Measurements from ENCODE around the gene TMEM190. TPM values are rescaled to one million over a fixed set of nuclear protein-coding genes. Genes with fewer than 3 reads are reported as not detected.
"Not testable (repeated sequence)": the region's sequence is repeated elsewhere in the genome, so short reads cannot be mapped to it uniquely, and the experiment has no call there.

The TMEM190 gene
- total RNA-seq: not detected in 2 replicates

DNA sequence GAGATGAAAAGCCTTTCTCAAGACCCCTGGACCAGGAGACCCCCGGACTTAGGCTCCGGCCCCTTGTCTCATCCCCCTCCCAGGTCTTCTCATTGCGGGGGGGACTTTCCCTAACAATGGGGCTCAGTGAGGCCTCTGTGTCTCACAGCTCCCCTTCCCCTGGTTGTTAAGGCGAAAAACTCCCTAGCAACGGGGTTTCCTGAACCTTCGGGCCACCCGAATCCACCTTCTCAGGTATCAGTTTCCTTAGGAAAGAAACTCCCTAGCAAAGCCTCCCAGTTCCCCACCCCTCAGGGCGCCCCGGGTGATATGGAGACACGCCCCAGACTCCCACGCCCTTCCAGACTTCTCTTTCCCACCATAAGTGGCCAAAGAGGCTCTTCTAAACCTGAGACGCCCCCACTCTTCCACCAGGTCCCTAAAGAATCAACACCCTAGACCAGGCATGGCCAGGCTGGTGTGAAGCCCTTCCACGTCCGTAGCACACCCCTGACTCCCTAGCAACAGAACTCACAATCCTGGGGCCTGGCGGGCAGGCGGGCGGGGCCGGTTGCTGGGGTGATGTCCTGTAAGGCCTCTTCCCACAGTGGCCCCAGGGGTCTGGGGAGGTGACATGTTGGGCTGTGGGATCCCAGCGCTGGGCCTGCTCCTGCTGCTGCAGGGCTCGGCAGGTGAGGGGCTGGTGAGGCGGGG, at the start of gene TMEM190:
TSS of gene TMEM190 (plus strand) at position 586 of the 693 bp plus-strand sequence. CDS start at position 614, 28 bp downstream.
- intact Hi-C loops (cut with micrococcal nuclease): no loop called here

DNA sequence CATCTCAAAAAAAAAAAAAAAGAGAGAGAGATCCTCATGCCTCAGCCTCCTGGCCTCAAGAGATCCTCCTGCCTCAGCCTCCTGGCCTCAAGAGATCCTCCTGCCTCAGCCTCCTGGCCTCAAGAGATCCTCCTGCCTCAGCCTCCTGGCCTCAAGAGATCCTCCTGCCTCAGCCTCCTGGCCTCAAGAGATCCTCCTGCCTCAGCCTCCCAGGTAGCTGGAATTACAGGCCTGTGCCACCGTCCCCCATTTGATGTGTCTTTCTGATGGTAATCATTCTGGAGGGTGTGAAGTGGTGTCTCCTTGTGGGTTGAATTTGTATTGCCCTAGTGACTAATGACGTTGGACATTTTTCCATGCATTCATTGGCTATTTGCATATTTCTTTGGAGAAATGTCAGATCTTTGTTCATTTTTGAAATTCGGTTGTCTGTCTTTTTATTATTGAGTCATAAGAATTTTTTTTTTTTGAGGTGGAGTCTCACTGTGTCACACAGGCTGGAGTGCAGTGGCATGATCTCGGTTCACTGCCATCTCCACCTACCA, 47.8 kb upstream of the TMEM190 start:
- intact Hi-C loops (cut with micrococcal nuclease): not testable (repeated sequence)

DNA sequence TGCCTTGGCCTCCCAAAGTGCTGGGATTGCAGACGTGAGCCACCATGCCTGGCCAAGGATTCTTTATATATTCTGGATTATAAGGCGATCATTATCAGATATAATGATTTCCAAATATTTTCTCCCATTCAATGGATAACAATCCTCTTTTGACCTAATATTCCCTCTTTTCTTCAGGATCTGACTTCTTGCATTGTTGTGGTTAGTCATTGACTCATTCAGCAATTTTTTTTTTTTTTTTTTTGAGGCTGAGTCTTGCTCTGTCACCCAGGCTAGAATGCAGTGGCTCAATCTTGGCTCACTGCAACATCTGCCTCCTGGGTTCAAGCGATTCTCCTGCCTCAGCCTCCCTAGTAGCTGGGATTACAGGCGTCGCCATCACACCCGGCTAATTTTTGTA, 46.8 kb upstream of the TMEM190 start:
- intact Hi-C loops (cut with micrococcal nuclease): not testable (repeated sequence)

DNA sequence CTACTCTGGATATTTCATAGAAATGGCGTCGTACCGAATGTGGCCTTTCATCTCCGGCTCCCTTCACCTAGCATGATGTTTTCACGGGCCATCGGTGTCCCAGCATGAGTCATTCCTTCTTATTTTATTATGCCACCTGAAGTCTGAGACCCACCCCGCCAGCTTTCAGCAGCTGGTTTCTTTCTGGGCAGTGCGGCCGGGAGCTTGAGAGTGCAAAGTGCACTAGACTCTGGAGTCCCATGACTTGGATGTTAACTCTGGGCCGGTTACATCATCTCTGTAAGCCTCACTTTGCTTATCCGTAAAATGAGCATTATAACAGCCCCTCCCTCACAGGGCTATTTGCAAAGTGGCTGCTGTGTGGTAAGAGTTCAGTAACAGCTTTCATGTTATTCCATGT, 42.8 kb upstream of the TMEM190 start:
- intact Hi-C loops (cut with micrococcal nuclease): no loop called here

DNA sequence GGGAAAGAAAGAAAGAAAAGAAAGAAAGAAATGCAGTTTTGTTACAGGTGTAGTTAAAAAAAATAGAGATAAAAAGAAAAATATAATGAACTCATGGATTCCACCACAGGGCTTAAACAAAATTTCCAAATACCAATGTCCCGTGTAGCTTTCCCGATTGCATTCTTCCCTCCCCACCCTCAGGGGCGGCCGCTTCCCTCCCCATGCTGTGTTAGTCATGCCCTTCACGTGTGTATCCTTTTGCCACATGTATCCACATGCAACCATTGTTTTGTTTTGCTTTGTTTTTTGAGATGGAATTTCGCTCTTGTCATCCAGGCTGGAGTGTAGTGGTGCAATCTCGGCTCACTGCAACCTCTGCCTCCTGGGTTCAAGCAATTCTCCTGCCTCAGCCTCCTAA, 40.5 kb upstream of the TMEM190 start:
- intact Hi-C loops (cut with micrococcal nuclease): no loop called here

DNA sequence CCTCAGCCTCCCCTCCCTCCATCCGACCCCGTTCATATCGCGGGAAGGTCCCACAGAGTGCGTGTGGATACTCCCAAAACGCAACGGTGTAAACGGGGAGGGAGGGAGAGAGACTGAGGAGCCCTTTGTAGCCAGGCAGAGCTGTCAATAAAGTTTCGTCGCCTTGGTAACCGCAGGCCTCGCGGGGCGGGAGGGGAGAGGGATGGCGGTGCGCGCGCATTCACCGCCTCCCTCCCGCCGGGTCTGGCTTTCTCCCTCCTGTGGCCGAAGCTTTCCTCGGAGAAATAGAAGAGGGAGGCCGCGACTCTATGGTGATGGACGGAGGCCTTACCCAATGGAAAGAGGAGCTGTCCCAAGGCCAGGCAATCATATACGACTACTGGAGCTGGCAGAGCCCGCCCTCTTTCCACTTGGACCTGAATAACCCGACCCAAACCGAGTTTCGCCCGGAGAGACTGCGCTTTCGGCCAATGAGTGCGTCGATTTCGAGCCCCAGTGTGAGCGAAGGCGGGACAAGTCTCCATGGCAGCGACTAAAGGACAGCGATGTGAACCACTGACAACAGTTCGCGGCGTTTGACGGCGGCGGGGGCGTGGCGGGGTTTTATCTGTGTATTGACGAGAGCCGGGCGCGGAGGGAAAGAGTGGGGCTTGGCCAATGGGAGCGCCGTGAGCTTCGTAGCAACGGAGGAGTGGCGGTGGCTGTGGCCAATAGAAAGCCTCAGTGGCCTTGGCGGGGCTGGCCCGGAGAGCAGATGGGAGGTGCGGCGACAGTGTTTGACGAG, 37.3 kb upstream of the TMEM190 start, which contains the start of gene KMT5C:
TSS of gene KMT5C (plus strand) at position 772 of the 784 bp plus-strand sequence. CDS start 2,061 bp downstream, outside the sequence.
- intact Hi-C loops (cut with micrococcal nuclease): loop anchor here (1.0 to 2.0 kb wide), 19 partner anchors 15 to 1202 kb away; partner anchors contain the start of genes CNOT3, COX6B2, FIZ1 and HSPBP1

DNA sequence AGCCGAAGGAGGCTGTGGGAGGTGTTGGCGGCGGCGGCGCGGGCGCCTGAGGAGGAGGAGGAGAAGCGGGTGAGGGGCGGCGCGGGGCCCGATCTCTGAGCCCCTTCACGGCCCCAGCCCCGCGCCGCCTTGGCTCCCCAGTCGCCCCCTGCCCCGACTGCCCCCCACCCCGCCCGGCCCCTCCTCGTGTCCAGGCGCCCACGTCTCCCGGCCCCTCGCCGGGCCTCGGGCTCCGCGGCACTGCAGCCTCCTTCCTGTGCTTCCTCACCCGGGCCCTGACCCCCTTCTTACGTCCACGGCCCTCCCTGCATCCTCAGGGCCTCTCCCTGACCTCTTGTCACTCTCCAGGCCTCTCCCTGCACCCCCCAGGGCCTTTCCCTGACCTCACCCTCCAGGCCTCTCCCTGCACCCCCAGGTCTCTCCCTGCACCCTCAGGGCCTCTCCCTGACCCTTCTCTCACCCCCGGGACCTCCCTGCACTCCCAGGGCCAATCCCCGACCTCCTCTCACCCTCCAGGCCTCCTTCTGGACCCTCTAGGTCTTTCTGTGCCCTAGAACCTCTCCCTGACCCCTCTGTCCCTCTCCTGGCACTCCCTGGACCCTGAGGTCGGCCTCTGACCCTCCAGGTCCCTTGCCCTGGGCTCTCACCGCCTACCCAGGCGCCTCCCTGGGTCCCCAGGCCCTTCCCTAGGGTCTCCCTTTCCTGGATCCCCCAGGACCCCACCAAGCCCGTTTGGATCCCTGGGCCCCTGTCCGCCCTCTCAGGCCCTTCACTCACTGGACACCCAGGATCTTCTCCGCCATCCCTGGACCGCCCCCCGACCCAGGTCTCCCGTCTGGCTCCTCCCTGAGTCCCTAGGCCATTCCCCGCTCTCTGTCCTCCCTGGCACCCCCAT, 36.5 kb upstream of the TMEM190 start:
- intact Hi-C loops (cut with micrococcal nuclease): loop anchor here (1.0 to 2.0 kb wide), 19 partner anchors 14 to 1203 kb away; partner anchors contain the start of genes CNOT3, COX6B2, FIZ1 and HSPBP1

DNA sequence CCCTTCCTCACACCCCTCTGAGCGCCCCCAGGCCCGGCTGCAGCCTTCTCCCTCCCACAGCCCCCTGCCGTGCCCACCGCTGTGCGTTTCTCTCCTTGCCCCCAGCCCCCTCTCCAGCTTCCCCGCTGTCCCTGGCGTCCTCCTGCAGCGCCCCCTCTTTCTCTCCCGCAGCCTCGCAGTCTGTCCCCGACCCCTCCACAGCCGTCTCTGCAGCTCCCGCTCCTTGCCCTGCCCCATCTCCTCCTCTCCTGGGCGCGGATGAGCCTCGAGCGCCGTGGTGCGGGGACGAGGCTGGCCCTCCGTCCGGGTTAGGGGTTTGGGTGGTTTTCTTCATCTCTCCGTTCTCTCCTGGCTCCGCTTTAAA, 35.9 kb upstream of the TMEM190 start:
- intact Hi-C loops (cut with micrococcal nuclease): no loop called here

DNA sequence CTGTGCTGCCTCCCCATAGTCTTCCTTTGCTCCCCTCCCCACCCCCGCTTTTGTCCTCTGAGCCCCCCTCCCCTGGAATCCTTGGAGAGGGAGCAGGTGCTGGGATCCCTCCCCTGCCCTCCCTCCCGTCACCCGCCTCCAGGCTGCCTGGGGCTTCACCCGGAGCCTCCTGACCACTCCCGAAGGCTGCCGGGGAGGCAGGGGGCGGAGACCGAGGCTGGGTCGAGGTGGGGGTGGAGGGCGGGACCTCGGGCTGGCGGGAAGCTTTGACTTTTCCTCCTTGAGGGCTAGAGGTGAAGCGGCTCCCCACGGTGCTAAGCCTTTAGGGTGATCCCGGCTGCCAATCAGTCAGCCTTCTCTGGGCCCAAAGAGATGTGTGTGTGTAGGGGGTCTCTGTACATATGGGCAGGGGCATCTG, 35.4 kb upstream of the TMEM190 start:
- intact Hi-C loops (cut with micrococcal nuclease): no loop called here

DNA sequence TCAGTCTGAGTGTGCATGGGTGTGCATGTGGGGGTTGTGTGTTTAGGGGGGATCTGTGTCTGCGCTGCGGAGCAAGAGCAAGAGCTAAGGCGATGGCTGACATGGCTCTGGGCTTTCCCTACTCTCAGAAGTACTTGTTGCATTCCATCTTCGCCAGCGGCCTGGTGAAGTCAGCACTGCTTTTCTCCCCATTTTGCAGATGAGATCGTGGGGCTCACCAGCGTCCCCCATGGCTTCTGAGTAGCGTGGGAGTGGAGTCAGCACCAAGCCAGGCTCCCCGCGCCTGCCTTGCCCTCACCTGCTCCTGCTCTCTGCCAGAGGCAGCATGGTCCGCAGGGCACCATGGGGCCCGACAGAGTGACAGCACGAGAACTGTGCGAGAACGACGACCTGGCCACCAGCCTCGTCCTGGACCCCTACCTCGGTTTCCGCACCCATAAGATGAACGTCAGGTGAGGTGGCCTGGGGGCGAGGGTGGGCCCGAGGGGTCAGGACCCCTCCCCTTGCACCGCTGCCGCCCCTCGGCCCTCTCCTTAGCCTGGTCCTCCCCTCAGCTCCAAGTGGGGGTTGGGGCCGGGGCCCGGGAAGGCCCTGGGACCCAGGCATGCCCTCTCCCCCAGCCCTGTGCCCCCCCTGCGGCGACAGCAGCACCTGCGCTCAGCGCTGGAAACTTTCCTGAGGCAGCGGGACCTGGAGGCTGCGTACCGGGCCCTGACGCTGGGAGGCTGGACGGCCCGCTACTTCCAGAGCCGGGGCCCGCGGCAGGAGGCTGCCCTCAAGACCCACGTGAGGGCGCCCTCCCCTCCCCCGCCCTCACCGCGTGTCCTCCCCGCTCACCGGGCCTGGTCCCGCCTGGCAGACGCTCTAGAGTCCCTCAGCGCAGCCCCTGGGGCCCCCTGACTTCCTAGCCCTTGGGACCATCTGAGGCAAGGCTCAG, 34.8 kb upstream of the TMEM190 start:
- intact Hi-C loops (cut with micrococcal nuclease): no loop called here

DNA sequence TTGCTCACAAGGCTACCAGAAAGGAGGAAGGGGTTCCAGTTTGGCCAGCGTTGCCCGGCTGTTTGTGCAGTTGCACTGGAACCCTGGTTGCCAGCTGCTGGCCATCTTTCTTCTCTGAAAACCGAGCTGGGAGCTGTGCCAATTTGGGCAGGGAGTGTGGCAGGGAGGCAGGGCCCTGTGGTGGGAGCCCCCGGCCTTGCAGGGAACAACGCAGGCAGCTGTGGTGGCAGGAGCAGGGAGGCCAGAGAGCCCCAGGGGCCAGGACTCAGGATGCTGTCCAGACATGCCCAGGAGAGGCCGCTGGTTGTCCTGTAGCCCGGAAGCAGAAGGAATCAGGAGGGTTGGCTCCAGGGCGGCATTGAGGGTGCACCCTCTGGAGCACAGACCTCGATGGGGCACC, 32.2 kb upstream of the TMEM190 start:
- intact Hi-C loops (cut with micrococcal nuclease): no loop called here

DNA sequence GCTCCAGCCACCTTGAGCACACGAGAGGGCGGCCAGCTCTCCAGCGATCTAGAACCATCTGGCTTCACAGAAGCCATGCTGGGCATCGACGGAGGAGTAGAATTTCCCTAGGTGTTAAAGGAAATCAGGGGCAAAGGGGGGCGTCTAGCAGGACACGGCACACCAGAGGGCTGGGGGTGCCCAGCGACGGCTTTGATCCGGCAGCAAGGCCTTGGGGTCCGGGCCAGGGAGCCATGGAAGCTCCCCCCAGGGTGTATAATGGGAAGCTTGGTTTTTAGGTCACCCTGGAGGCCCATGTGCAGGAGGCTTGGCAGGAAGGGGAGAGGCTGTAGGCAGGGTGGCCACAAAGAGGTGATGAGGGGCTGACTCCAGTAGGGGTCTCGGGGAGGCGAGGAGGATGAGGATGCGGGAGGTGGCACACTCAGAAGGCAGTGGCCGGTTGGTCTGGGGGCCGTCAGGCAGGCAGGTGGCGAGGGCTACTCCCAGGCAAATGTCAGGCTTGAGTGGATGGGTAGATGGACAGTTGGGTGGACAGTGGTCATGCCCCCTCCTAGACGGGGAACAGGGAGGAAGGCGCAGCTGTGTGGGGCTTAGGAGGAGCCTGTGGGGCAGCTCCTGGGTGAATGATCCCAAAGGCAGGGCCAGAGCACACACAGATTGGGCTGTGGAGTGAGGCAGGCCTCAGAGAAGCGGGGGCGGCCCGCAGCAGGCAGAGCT, 31.4 kb upstream of the TMEM190 start:
- intact Hi-C loops (cut with micrococcal nuclease): no loop called here

DNA sequence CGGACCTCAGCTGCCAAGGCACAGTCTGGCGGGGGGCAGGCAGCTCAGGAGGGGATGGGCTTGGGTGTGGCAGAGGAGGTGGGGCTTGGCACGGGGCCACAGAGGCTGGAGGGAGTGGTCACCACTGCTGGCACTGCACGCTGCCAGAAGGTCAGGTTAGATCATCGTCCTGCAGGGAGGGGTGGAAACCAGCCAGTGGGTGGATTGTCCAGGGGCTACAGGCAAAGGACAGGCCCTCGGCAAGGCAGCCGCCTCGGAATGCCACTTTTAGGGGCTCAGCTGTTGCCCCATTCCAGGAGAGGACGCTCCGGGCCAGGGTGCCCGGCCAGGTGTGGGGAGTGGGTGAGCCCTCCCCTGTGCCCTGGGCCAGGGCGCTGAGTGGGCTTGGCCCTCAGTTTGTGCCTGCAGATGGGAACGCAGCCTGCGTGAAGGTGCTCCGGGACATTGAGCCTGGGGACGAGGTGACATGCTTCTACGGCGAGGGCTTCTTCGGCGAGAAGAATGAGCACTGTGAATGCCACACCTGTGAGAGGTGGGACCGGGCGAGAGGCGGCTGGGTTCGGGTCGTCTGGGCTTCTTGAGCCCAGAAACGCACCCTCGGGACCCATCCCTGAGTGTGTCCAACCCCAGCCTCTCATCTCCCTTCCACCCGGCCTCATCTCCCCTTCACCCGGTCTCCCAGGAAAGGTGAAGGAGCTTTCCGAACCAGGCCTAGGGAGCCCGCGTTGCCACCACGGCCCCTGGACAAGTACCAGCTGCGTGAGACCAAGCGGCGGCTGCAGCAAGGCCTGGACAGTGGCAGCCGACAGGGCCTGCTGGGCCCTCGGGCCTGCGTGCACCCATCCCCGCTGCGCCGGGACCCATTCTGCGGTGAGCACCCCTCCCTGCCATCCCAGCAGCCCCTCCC, 30.6 kb upstream of the TMEM190 start:
- intact Hi-C loops (cut with micrococcal nuclease): no loop called here

DNA sequence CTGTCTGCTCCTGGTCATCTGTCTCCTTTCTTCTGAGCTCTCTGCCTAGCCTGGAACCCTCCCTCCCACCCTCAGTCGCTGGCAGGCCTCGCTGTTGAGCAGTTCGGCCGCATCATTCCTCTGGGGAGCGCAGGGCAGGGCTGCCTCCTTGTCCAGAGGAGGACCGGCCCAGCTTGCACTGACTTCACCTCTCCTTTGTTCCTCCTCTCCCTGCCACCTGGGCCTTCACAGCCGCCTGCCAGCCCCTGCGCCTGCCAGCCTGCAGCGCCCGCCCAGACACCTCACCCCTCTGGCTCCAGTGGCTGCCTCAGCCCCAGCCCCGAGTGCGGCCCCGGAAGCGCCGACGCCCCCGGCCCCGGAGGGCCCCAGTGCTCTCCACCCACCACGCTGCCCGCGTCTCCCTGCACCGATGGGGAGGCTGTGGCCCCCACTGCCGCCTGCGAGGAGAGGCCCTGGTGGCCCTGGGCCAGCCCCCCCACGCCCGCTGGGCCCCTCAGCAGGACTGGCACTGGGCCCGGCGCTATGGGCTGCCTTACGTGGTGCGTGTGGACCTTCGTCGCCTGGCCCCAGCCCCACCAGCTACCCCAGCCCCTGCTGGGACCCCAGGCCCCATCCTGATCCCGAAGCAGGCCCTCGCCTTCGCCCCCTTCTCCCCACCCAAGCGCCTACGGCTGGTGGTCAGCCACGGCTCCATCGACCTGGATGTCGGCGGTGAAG, 29.7 kb upstream of the TMEM190 start:
- intact Hi-C loops (cut with micrococcal nuclease): no loop called here

DNA sequence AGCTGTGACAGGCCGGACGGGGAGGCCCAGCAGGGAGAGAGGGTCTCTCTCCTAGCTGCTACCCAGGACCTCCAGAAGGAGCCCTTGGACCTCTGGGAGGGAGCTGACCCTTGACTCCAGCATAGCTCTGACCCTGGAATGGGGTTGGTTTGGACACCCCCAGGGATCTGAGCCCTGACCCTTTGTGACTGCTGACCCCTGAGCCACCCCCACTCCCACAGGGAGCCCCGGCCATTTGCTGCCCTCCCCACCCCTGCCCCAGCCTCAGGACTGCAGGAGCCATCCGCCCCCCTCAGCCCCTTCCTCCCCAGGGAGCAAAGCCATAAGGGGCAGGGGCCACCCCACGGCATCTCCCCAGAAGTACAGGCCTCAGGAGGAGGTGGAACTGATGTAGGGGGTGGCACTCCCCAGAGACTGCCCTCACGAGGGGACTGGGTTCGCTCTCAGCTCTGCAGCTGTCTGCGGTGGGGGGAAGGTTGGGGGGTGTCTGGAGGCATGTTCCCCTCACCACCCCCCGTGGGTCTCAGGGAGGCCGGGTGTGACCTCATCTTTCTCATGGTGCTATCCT, 29.1 kb upstream of the TMEM190 start:
- intact Hi-C loops (cut with micrococcal nuclease): no loop called here

DNA sequence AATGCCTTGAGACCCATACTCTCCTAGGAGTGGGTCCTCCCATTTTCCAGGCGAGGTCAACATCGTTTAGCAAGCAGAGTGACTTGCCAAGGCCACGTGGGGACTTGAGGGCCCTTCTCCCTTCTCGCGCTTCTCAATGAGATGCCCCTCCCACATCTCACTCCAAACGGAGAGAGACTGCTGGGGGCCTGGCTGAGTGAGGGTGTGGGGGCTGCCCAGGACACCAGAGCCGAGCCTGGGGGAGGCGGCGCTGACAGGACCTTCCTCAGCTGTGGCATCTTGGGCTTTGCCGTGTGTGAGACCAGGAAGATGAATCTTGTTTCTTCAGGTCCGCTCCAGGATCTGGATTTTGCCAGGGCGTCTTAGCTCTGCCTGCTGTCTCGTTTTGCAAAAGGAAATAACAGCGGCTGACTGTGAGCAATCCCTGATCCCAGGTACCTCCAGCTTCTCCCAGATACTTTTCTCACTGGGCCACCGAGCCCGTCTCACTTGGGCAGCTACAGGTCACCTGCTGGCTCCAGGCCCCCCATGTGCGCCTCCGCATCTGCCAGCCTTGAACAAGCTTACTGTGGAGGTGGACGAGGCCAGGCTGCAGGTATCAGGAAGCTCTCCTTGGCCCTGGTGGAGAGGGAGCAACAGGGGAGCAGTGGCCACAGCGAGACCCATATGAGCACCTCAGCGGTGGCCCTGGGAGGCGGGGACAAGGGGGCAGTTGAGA, 28.1 kb upstream of the TMEM190 start:
- intact Hi-C loops (cut with micrococcal nuclease): no loop called here

Data from T-helper 1 cell treated with Interleukin-12 subunit alpha and Interleukin-12 subunit beta and Interleukin-4 antibody, amounts not matched to agents 30 ng/mL and 1 ng/mL, for 36 hours (primary cell).